Body of pancreas (tissue), 4 donors: ENCODE measurements around the gene PLA2G2C. TPM values are rescaled to one million over a fixed set of nuclear protein-coding genes. Genes with fewer than 3 reads are reported as not detected.

Experiments used
- ATAC-seq: fragments of 150-250 bp; one replicate; pipeline ENCODE4 v1.9.1; 2016
- DNase-seq, 4 donors: peaks; one replicate each; pipeline ENCODE4 v3.0.0-alpha.2; 2019
- H3K27ac ChIP-seq, 4 donors: fragments of 200-600 bp; sonication (generic); 1 replicate in 3 of 4; 2 replicates in 1 of 4; pipeline versions ENCODE4 v1.5.1 to v1.6.1; 2016 to 2019; ENCODE audit warnings: mild to moderate bottlenecking in 1 of 4, mixed read lengths in 1 of 4, moderate library complexity in 1 of 4
- H3K27me3 ChIP-seq, 2 donors: fragments of 200-600 bp; sonication (generic); one replicate each; pipeline ENCODE4 v1.6.0; 2016; ENCODE audit warnings: mild to moderate bottlenecking in 1 of 2
- H3K36me3 ChIP-seq, 2 donors: fragments of 200-600 bp; sonication (generic); replicated peaks in 1 of 2; 2 replicates each; pipeline ENCODE4 v1.5.1; 2016; ENCODE audit warnings: low read depth in 2 of 2; ENCODE audit not compliant: insufficient read depth in 1 of 2
- H3K4me1 ChIP-seq: fragments of 200-600 bp; sonication (generic); one replicate; pipeline ENCODE4 v1.6.0; 2016
- H3K4me3 ChIP-seq, 2 donors: fragments of 200-600 bp; sonication (generic); 1 replicate in 1 of 2; 2 replicates in 1 of 2; pipeline ENCODE4 v1.5.1; 2016 to 2019
- H3K9me3 ChIP-seq, 3 donors: fragments of 200-600 bp; sonication (generic); 1 replicate in 2 of 3; 2 replicates in 1 of 3; pipeline ENCODE4 v1.5.1; 2016
- CTCF ChIP-seq, 7 experiments: fragments of 450-650 bp in 4 of 7; fragments of 200-600 bp in 3 of 7; sonication (generic) in 3 of 7; IDR thresholded peaks; one replicate each; pipeline ENCODE4 v1.5.1; 2016 to 2019; ENCODE audit warnings: antibody characterized with exemption in 7 of 7
- POLR2A ChIP-seq, 3 donors: fragments of 450-650 bp; IDR thresholded peaks; one replicate each; pipeline ENCODE4 v1.6.1; 2016; ENCODE audit warnings: antibody characterized with exemption in 3 of 3, mild to moderate bottlenecking in 2 of 3
- WGBS, 2 donors: methylation state at CpG; one replicate each; pipeline ENCODE4 v1.1.5; 2017; 5-methylcytosine and 5-hydroxymethylcytosine counted together
- intact Hi-C: fragments of 100-400 bp; cut with DNase I; formaldehyde crosslinking; loops from one replicate; pipeline ENCODE4 v1.15.1; 2023
- total RNA-seq, 2 donors: library from RNA; depleted of rRNA; stranded (reverse); fragments of >200 nt; gene quantifications; one replicate each; pipeline ENCODE4 v1.1.0, GENCODE V29; 2016

The PLA2G2C gene
- total RNA-seq, 2 donors from 2014 or later: not detected

- TF ChIP-seq POLR2A (IDR thresholded peaks at IDR 0.05) (no peak), CTCF (IDR thresholded peaks at IDR 0.05) (no peak)
- 35 to 51% methylated on average over 2 of the region's 2 CpGs for WGBS, 2 donors
- intact Hi-C loops: no loop called here
These were observed 42.9 kb upstream of the PLA2G2C start for GRCh38 chr1:20229171-20229570.

GRCh38 chr1:20228314-20228825 lies 42.1 kb upstream of the PLA2G2C start:
- TF ChIP-seq POLR2A (IDR thresholded peaks at IDR 0.05): no peak
- TF ChIP-seq CTCF (IDR thresholded peaks at IDR 0.05): no peak
- Histone ChIP-seq H3K4me1 (no peaks in the 10 kb centered on the region), H3K27me3 (no peaks in the 10 kb centered on the region), H3K27ac (no peak overlapping the region), H3K9me3 (no peaks in the 10 kb centered on the region), H3K36me3 (no peaks in the 10 kb centered on the region), H3K4me3 (no peak overlapping the region)
- WGBS, 2 donors: 64 to 74% methylated on average over 11 of the region's 11 CpGs
- intact Hi-C loops: no loop called here
- no peak for DNase-seq
- no peak for ATAC-seq

More at GRCh38 chr1:20229171-20229570, 42.9 kb upstream of the PLA2G2C start:
- Histone ChIP-seq H3K9me3 (no peaks in the 10 kb centered on the region), H3K4me1 (no peaks in the 10 kb centered on the region), H3K4me3 (no peak overlapping the region), H3K27me3 (no peaks in the 10 kb centered on the region), H3K36me3 (no peaks in the 10 kb centered on the region), H3K27ac (no peak overlapping the region)
- no peak for DNase-seq
- no peak for ATAC-seq

GRCh38 chr1:20227704-20228103 lies 41.4 kb upstream of the PLA2G2C start:
- Histone ChIP-seq H3K36me3 (no peaks in the 10 kb centered on the region), H3K27ac (no peak overlapping the region), H3K9me3 (no peaks in the 10 kb centered on the region), H3K4me1 (no peaks in the 10 kb centered on the region), H3K4me3 (no peak overlapping the region), H3K27me3 (no peaks in the 10 kb centered on the region)
- ATAC-seq (no peak), DNase-seq (no peak)
- WGBS, 2 donors: 39 to 49% methylated on average over 4 of the region's 4 CpGs
- intact Hi-C loops: no loop called here
- TF ChIP-seq POLR2A (IDR thresholded peaks at IDR 0.05): no peak
- TF ChIP-seq CTCF (IDR thresholded peaks at IDR 0.05): no peak

- no peak for DNase-seq
- no peaks in the 10 kb centered on the region for H3K27me3 ChIP-seq
- ATAC-seq: no peak
- intact Hi-C loops: no loop called here
- no peak overlapping the region for H3K27ac ChIP-seq
- H3K4me1 ChIP-seq: no peaks in the 10 kb centered on the region
- H3K9me3 ChIP-seq: no peaks in the 10 kb centered on the region
- no peak overlapping the region for H3K4me3 ChIP-seq
- no peaks in the 10 kb centered on the region for H3K36me3 ChIP-seq
- TF ChIP-seq POLR2A (IDR thresholded peaks at IDR 0.05) (no peak), CTCF (IDR thresholded peaks at IDR 0.05) (no peak)
- 33 to 69% methylated on average over 3 of the region's 3 CpGs for WGBS, 2 donors
These were observed 38.2 kb upstream of the PLA2G2C start for GRCh38 chr1:20224546-20224945.
